Epithelial cell of esophagus (primary cell): Measurements from ENCODE around the gene GALNTL6.

ENCODE experiments used
- DNase-seq: peaks from one replicate; pipeline ENCODE4 v3.0.0; 2010; ENCODE audit warnings: low read depth
- H3K4me3 ChIP-seq: 2 replicates; pipeline ENCODE4 v1.5.1; 2011; ENCODE audit warnings: mild to moderate bottlenecking, low read length, control low read depth
- CTCF ChIP-seq: IDR thresholded peaks from 2 replicates; pipeline ENCODE4 v1.5.1; 2011; ENCODE audit warnings: low read depth, mild to moderate bottlenecking, low read length, control low read depth, inconsistent platforms; ENCODE audit not compliant: insufficient read depth; ENCODE audit errors: missing control alignments

The GALNTL6 gene

DNA sequence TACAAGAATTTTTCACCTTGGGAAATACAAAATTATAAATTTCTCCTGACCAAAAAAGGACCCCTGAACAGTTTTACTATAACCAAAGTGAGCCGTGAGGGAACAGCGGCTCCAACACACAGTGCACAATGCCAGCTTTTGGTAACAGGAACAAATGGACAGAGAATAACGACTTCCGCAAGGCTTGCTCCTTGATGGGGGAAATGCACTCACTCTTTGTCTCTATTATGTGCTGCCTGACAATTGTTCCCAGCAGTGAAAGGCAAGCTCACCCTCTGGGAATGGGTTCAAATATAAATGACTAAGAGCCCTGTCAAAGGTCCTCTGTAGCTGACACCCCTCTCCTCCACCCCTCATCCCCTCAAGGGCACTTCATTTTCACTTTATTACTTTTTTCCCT, 1029.6 kb downstream of the GALNTL6 start:
- no peak overlapping the region for H3K4me3 ChIP-seq
- no peak for DNase-seq
- no peak for TF ChIP-seq CTCF

DNA sequence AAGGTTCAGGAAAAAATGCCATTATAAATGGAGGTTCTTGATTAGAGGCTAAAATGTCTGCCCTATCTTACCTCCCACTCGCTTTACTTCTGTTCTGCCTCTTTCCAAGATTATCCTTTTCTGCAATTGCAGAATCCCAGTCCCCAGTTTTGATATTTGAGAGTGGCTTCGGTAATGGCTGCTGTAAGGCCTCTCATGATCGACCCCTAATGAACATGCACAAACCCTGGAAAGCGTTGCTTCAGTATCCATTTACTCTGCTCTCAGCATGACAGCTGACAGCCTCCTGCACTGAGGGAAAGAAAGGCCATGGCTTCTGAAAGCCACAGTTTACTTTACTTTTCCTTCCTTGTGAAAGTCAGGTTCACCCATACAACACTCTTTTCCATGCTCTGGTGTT, 1030.0 kb downstream of the GALNTL6 start:
- no peak for TF ChIP-seq CTCF
- no peak overlapping the region for H3K4me3 ChIP-seq
- DNase-seq, result no peak

- TF ChIP-seq CTCF, result no peak
These were observed 1031.4 kb downstream of the GALNTL6 start for GRCh38 chr4:172844556-172844955.

GRCh38 chr4:172845281-172845680, 1032.1 kb downstream of the GALNTL6 start:
- TF ChIP-seq CTCF, result no peak
- H3K4me3 ChIP-seq, result no peak overlapping the region
- no peak for DNase-seq

More at GRCh38 chr4:172844556-172844955, 1031.4 kb downstream of the GALNTL6 start:
- no peak for DNase-seq
- H3K4me3 ChIP-seq, result no peak overlapping the region

- peak; percentile 83 for DNase-seq
- H3K4me3 ChIP-seq, result no peak overlapping the region
- TF ChIP-seq CTCF, result no peak
These were observed 1037.6 kb downstream of the GALNTL6 start for GRCh38 chr4:172850838-172851237.

DNA sequence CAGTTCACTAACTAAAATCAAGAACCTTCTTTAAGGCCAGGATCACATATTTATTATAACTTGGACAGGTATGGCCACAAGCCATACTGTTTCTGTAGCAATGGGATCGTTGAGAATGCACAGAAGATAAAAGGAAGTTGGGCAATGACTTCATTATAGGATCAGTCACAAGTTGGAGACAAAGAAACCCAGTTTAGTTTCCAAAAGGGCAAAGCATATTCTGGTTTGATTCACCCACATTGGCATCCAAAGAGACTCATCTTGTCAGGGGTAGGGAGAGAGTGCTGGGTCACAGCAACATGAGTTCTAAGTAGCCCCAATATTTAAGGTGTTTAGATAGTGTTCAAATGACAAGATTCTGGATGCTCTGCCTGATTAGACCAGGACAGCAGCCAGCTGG, 1038.3 kb downstream of the GALNTL6 start:
- peak; percentile 57 for DNase-seq
- no peak overlapping the region for H3K4me3 ChIP-seq
- no peak for TF ChIP-seq CTCF

- no peak overlapping the region for H3K4me3 ChIP-seq
- DNase-seq, result no peak
These were observed 1043.8 kb downstream of the GALNTL6 start for GRCh38 chr4:172857026-172857425.

More at GRCh38 chr4:172857026-172857425, 1043.8 kb downstream of the GALNTL6 start:
- TF ChIP-seq CTCF, result no peak
